T-cell (primary cell): ENCODE measurements around the gene KCNQ5. TPM values are rescaled to one million over a fixed set of nuclear protein-coding genes. Genes with fewer than 3 reads are reported as not detected.

Source experiments
- ATAC-seq, 4 experiments: fragments of 200-7000 bp in 3 of 4; fragments of 150-1000 bp in 1 of 4; cut with Tn5 transposase; replicated peaks in 1 of 4; 1 replicate in 3 of 4; 2 replicates in 1 of 4; pipeline ENCODE4 v1.10.0; 2021; ENCODE audit warnings: moderate library complexity in 3 of 4, mild to moderate bottlenecking in 2 of 4, moderate number of reproducible peaks in 1 of 4
- CTCF ChIA-PET, 2 donors: fragments of 300-600 bp; sonication (Branson Sonifier 250); formaldehyde crosslinking; loops; one replicate each; lab custom pipeline; 2022; ENCODE audit warnings: antibody characterized with exemption in 2 of 2; lab: Charles Lee
- POLR2A ChIA-PET, 2 donors: fragments of 300-600 bp; sonication (Branson Sonifier 250); formaldehyde crosslinking; loops; one replicate each; lab custom pipeline; 2022; ENCODE audit warnings: antibody characterized with exemption in 2 of 2; lab: Charles Lee
- DNase-seq, 35 experiments: peaks; one replicate each; pipeline versions ENCODE4 v3.0.0 to v3.0.0-alpha.2; 2013 to 2023
- H3K27ac ChIP-seq: one replicate; pipeline ENCODE4 v1.5.1; 2013; ENCODE audit warnings: low read length
- H3K27me3 ChIP-seq, 2 experiments: replicated peaks in 1 of 2; 1 replicate in 1 of 2; 2 replicates in 1 of 2; pipeline versions ENCODE4 v1.6.1 to v1.7.0; 2013; ENCODE audit warnings: low read length in 1 of 2, mixed read lengths in 1 of 2; ENCODE audit not compliant: control insufficient read depth in 2 of 2, insufficient read depth in 2 of 2; ENCODE audit errors: extremely low read depth in 1 of 2
- H3K36me3 ChIP-seq, 2 donors: 1 replicate in 1 of 2; 2 replicates in 1 of 2; pipeline versions ENCODE4 v1.6.1 to v1.7.0; 2013; ENCODE audit warnings: low read length in 1 of 2; ENCODE audit not compliant: control insufficient read depth in 2 of 2, insufficient read depth in 1 of 2; ENCODE audit errors: extremely low read depth in 1 of 2
- H3K4me1 ChIP-seq, 2 experiments: 1 replicate in 1 of 2; 2 replicates in 1 of 2; pipeline versions ENCODE4 v1.6.1 to v1.7.0; 2013; ENCODE audit warnings: low read length in 2 of 2, mixed read lengths in 1 of 2; ENCODE audit not compliant: insufficient read depth in 2 of 2, control insufficient read depth in 1 of 2; ENCODE audit errors: extremely low read depth in 1 of 2
- H3K4me3 ChIP-seq, 2 donors: 1 replicate in 1 of 2; 2 replicates in 1 of 2; pipeline versions ENCODE4 v1.5.1 to v1.7.0; 2013; ENCODE audit warnings: mild to moderate bottlenecking in 2 of 2, low read length in 1 of 2, moderate library complexity in 1 of 2; ENCODE audit not compliant: control insufficient read depth in 1 of 2; ENCODE audit errors: extremely low read depth in 1 of 2
- H3K9me3 ChIP-seq: 2 replicates; pipeline ENCODE4 v1.7.0; 2013
- H3K27ac Mint-ChIP-seq, 2 donors: one replicate each; pipeline ENCODE4 v1.8.0; 2020 to 2021; ENCODE audit warnings: mild to moderate bottlenecking in 2 of 2, mixed read lengths in 2 of 2
- H3K27me3 Mint-ChIP-seq, 2 donors: one replicate each; pipeline ENCODE4 v1.8.0; 2021 to 2022; ENCODE audit warnings: mixed read lengths in 2 of 2
- H3K36me3 Mint-ChIP-seq: one replicate; pipeline ENCODE4 v1.8.0; 2021; ENCODE audit warnings: mixed read lengths
- H3K4me1 Mint-ChIP-seq, 3 donors: one replicate each; pipeline ENCODE4 v1.8.0; 2020 to 2022; ENCODE audit warnings: mixed read lengths in 3 of 3, mild to moderate bottlenecking in 1 of 3
- H3K4me3 Mint-ChIP-seq, 3 donors: one replicate each; pipeline ENCODE4 v1.8.0; 2020 to 2022; ENCODE audit warnings: mild to moderate bottlenecking in 3 of 3, mixed read lengths in 3 of 3, moderate library complexity in 3 of 3
- H3K9me3 Mint-ChIP-seq, 3 donors: one replicate each; pipeline ENCODE4 v1.8.0; 2020 to 2022; ENCODE audit warnings: mixed read lengths in 3 of 3
- WGBS: methylation state at CpG from one replicate; pipeline ENCODE4 v1.1.5; 2013; ENCODE audit warnings: missing lambda C conversion rate; ENCODE audit not compliant: insufficient coverage; 5-methylcytosine and 5-hydroxymethylcytosine counted together
- total RNA-seq, 35 experiments: library from RNA in 6 of 35; stranded (reverse) in 6 of 35; fragments of 120-200 nt in 1 of 35; gene quantifications; one replicate each; pipeline versions ENCODE4 v1.2.1 to v1.2.4 and lab custom pipeline; 2013 to 2026

Gene KCNQ5
- total RNA-seq, 5 donors from 2014 or later (not counting 1 experiment from before 2014, with no cell fraction given) = 3.5 to 5.3 (median 4.3) TPM

DNA sequence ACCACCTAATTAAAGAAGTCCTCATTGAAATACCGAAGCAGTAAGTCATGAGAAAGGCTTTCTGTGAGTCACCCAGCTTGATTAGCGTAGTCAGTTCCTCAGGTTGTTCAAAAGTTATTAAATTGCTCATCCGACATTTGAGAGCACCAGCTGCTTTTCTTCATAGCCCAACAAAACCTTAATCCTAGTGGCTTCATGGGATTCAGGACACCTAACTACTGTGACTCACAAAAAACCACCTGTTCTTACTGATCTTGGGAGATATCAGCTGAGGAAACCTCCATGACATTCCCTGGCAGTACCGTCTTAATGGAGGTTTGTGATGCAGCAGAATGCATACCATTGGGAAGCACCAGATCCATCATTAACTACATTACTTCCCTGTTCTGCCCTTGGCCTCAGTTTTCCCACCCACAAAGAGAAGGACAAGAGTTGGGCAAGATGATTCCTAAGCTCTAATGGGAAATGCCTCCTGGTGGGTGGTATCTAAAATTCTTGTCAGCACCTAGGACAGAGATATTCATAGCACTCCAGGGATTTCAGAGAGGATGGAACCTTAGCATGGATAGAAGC is 499.6 kb downstream of the KCNQ5 start:
- no peak for ATAC-seq
- peaks cover 0 to 5% of the 10 kb centered on the region in 2 donors for H3K36me3 ChIP-seq

DNA sequence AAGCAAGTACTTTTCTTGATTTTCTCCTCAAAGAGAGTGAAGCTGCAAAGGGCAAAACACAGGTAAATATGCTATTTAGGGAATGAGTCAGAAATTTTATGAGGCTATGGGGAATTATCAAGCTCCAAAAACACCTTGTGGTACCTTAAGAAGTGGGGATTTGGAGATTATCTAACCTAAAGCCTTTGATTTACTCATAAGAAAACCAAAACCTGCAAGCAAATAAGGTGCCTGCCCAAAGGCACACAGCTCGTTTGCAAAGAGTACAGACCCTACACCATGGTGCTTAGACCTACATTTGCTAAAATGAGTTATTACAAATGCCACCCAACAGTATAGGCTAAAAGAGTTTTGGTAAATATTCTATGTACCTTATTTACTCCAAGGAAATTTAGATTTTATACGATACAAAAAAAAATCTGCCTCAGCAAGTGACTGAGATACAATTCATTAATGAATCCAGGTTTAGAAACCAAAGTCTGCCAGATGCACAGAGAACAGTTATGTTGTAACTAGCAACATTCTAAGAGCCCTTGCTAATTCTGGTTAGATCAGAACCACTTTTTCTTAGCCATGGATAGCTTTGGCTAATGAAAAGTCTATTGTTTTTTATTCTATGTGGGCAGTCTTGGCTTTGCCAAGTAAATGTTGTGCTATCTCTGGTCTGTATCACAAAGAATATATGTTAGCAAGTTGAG is 501.9 kb downstream of the KCNQ5 start:
- Mint-ChIP-seq H3K27me3 (no peaks in the 10 kb centered on the region), H3K36me3 (peaks cover 12% of the 10 kb centered on the region), H3K4me3 (no peak overlapping the region), H3K27ac (no peak overlapping the region), H3K9me3 (no peaks in the 10 kb centered on the region), H3K4me1 (no peaks in the 10 kb centered on the region)
- ChIA-PET POLR2A (no interaction called here), CTCF (interaction anchor here (0.6 to 1.3 kb wide), 4 partner anchors 10 to 507 kb away, joined by 3 to 5 read pairs (median 4); no protein-coding TSS in a partner anchor)
- Histone ChIP-seq H3K9me3 (no peaks in the 10 kb centered on the region), H3K4me3 (no peak overlapping the region), H3K27ac (no peak overlapping the region), H3K27me3 (no peaks in the 10 kb centered on the region), H3K36me3 (peaks cover 0 to 5% of the 10 kb centered on the region in 2 donors), H3K4me1 (no peaks in the 10 kb centered on the region)
- 100% methylated on average over 1 of the region's 2 CpGs for WGBS
- DNase-seq = no peak
- no peak for ATAC-seq

More for the DNA sequence above, 499.6 kb downstream of the KCNQ5 start:
- WGBS = 86% methylated on average over 3 of the region's 4 CpGs
- H3K36me3 Mint-ChIP-seq = peaks cover 12% of the 10 kb centered on the region
- no peaks in the 10 kb centered on the region for H3K4me1 ChIP-seq
- no peak overlapping the region for H3K27ac ChIP-seq
- H3K27me3 Mint-ChIP-seq = no peaks in the 10 kb centered on the region
- no peaks in the 10 kb centered on the region for H3K4me1 Mint-ChIP-seq
- no peak overlapping the region for H3K4me3 Mint-ChIP-seq
- no peak overlapping the region for H3K27ac Mint-ChIP-seq
- no peaks in the 10 kb centered on the region for H3K9me3 Mint-ChIP-seq
- H3K27me3 ChIP-seq = no peaks in the 10 kb centered on the region
- no peak overlapping the region for H3K4me3 ChIP-seq
- POLR2A ChIA-PET = interaction anchor here in 1 of 2 donors (0.6 kb wide), 1 partner anchor 9 kb away, joined by 3 read pairs; no protein-coding TSS in a partner anchor
- CTCF ChIA-PET = interaction anchor here in 1 of 2 donors (0.9 kb wide), 1 partner anchor 10 kb away, joined by 4 read pairs; no protein-coding TSS in a partner anchor
- DNase-seq = no peak
- no peaks in the 10 kb centered on the region for H3K9me3 ChIP-seq

DNA sequence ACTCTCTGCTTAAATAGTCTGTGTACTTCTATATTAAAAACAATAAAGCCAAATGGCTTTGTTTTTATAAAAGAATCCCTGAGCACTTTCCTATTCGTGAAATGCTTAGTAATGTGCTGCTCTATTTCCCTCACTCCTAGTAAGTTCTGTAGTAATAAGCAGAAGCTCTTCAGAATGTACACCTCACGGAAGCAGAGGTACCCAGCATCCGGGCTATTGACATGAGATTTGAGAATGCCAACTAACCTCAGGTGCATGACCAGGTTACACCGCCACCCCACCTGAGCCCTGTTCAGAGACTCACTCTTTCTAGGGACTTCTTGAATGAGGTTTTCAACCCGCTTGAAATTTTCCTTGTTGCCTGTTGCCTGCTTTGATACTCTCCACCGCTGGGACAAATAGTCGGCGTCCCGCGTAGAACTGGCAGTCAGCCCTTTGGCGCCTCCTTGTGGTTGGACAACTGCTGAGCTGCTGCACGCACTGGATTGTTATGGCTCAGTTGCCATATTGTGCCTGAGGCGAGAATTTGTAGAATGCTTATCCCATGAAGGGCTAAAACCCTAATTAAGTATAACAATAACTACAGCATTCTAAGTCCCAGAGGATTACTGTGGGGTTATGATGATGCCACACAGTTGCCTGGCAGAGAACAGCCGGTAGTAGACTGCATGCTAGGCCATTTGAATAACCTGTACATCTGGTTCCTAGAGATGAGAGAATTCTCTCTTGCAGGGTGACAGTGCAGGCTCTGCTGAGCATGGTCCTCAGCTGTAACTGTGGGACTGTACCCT is 508.0 kb downstream of the KCNQ5 start:
- WGBS = 26% methylated on average over 10 of the region's 14 CpGs
- H3K4me3 ChIP-seq = no peak overlapping the region

DNA sequence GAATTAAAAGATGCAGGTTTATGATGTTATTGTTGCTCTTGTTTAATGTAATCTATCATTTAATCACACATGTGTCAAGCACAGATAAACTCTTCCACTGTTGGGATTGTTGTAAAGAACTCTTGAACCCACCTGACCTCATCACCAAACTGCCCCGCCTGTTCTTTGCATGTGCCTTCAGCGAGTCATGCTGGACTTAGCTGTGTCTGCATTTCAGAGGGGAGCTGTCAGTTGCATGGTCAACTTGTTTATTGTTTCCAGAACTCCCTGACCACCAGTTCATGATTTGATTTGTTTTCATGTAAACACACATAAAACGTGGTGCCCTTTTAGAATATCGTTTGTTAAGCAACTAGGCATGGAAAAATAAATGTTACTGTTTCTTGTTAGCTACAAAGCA is 509.8 kb downstream of the KCNQ5 start:
- H3K4me3 Mint-ChIP-seq = no peak overlapping the region
- no peak for ATAC-seq
- CTCF ChIA-PET = interaction anchor here (0.5 to 9.4 kb wide), 16 partner anchors 10 to 803 kb away, joined by 3 to 150 read pairs (median 4); partner anchors contain the start of gene KCNQ5 (in 1 of the 2)

More for the DNA sequence above, 508.0 kb downstream of the KCNQ5 start:
- Mint-ChIP-seq H3K4me3 (peak overlapping the region; percentile 24 to 43 (median 41)), H3K36me3 (peaks cover 8% of the 10 kb centered on the region), H3K9me3 (no peaks in the 10 kb centered on the region), H3K27me3 (no peaks in the 10 kb centered on the region), H3K27ac (no peak overlapping the region), H3K4me1 (peaks cover 4 to 6% (median 5%) of the 10 kb centered on the region in 3 donors)
- H3K27me3 ChIP-seq = no peaks in the 10 kb centered on the region
- H3K27ac ChIP-seq = no peak overlapping the region
- CTCF ChIA-PET = interaction anchor here (0.8 to 9.4 kb wide), 9 partner anchors 194 to 719 kb away, joined by 3 to 150 read pairs (median 14); partner anchors contain the start of gene KCNQ5 (in 1 of the 2)
- peak; percentile 79 to 88 (median 86) for ATAC-seq
- no peaks in the 10 kb centered on the region for H3K36me3 ChIP-seq
- no peaks in the 10 kb centered on the region for H3K9me3 ChIP-seq
- DNase-seq = peak; percentile 43 to 85 (median 72)
- POLR2A ChIA-PET = interaction anchor here (0.6 to 0.7 kb wide), 3 partner anchors 8 to 508 kb away, joined by 3 to 6 read pairs (median 3); partner anchors contain the start of gene KCNQ5 (in 1 of the 2)
- peaks cover 0 to 6% of the 10 kb centered on the region in 2 experiments for H3K4me1 ChIP-seq

DNA sequence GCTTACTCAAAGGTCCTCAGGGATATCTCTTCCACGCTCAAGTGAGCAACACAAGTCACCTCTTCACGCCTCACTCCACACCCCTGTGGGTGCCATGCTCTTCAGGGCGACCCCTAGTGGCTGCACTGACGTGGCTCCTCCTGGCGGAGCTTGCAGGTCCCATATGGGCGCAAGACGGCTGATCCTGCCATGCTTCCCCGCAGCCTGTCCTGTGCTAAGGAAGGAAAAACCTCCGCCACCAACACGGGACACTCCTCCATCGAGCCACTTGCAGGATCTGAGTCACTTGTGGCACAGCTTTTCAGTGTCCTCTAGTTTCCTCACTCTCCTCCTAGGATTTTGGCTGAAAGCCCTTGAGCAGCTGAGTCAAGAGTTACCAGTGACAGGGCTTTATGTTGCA is 512.7 kb downstream of the KCNQ5 start:
- Histone ChIP-seq H3K4me1 (peaks cover 0 to 6% of the 10 kb centered on the region in 2 experiments), H3K27ac (no peak overlapping the region), H3K4me3 (no peak overlapping the region), H3K27me3 (no peaks in the 10 kb centered on the region), H3K9me3 (no peaks in the 10 kb centered on the region), H3K36me3 (no peaks in the 10 kb centered on the region)
- ATAC-seq = no peak
- Mint-ChIP-seq H3K36me3 (peaks cover 16% of the 10 kb centered on the region), H3K4me1 (peaks cover 4 to 6% (median 4%) of the 10 kb centered on the region in 3 donors), H3K4me3 (no peak overlapping the region), H3K27me3 (peaks cover 0 to 3% of the 10 kb centered on the region in 2 donors), H3K27ac (peak overlapping the region in 1 of 2 donors; percentile 12), H3K9me3 (no peaks in the 10 kb centered on the region)
- 96% methylated on average over 7 of the region's 11 CpGs for WGBS
- CTCF ChIA-PET = interaction anchor here (0.6 to 9.4 kb wide), 5 partner anchors 11 to 723 kb away, joined by 3 to 150 read pairs (median 5); partner anchors contain the start of gene KCNQ5 (in 1 of the 2)
- peak in 2 of 35 experiments; percentile 4 to 7 for DNase-seq
- POLR2A ChIA-PET = no interaction called here

More for the DNA sequence above, 509.8 kb downstream of the KCNQ5 start:
- H3K9me3 ChIP-seq = no peaks in the 10 kb centered on the region
- H3K9me3 Mint-ChIP-seq = no peaks in the 10 kb centered on the region
- H3K27me3 ChIP-seq = no peaks in the 10 kb centered on the region
- no peak for DNase-seq
- no peak overlapping the region for H3K27ac Mint-ChIP-seq
- 80% methylated on average over 2 of the region's 4 CpGs for WGBS
- H3K36me3 ChIP-seq = no peaks in the 10 kb centered on the region
- peaks cover 0 to 3% of the 10 kb centered on the region in 2 donors for H3K27me3 Mint-ChIP-seq
- peaks cover 0 to 6% of the 10 kb centered on the region in 2 experiments for H3K4me1 ChIP-seq
- H3K27ac ChIP-seq = no peak overlapping the region
- POLR2A ChIA-PET = no interaction called here
- H3K4me1 Mint-ChIP-seq = peaks cover 4 to 6% (median 5%) of the 10 kb centered on the region in 3 donors
- H3K4me3 ChIP-seq = no peak overlapping the region
- peaks cover 13% of the 10 kb centered on the region for H3K36me3 Mint-ChIP-seq
